Measurements from ENCODE around the gene ZBTB34. TPM values are rescaled to one million over a fixed set of nuclear protein-coding genes. Genes with fewer than 3 reads are reported as not detected.

Gene ZBTB34
- polyA plus RNA-seq, 1 donor from 2014 or later, result 19.5 TPM

- Histone ChIP-seq H3K79me2 (replicated peaks; ENCODE audit: insufficient read depth, low read length) (no peaks in the 10 kb centered on the region), H2AFZ (ENCODE audit: low read depth, low read length) (no peak overlapping the region), H3K9me2 (ENCODE audit: insufficient read depth, low read length) (no peaks in the 10 kb centered on the region), H3K4me3 (ENCODE audit: low read length) (no peak overlapping the region), H3K27me3 (ENCODE audit: insufficient read depth, low read depth, low read length) (no peaks in the 10 kb centered on the region), H3K27ac (ENCODE audit: low read length) (no peak overlapping the region), H3K4me2 (ENCODE audit: low read length) (no peak overlapping the region), H3F3A (ENCODE audit: insufficient read depth, low read length, poor library complexity, severe bottlenecking) (no peaks in the 10 kb centered on the region), H3K36me3 (ENCODE audit: insufficient read depth, low read length) (no peaks in the 10 kb centered on the region), H3K9me3 (ENCODE audit: low read length) (no peaks in the 10 kb centered on the region), H4K20me1 (ENCODE audit: insufficient read depth) (no peaks in the 10 kb centered on the region), H3K9ac (ENCODE audit: low read length) (no peak overlapping the region)
- TF ChIP-seq MXI1 (conservative IDR thresholded peaks at IDR 0.05; ENCODE audit: poor library complexity, severe bottlenecking) (no peak), RAD21 (conservative IDR thresholded peaks at IDR 0.05) (no peak), CTCF (IDR thresholded peaks at IDR 0.05; ENCODE audit: poor library complexity, severe bottlenecking) (no peak), TAF1 (IDR thresholded peaks at IDR 0.05; ENCODE audit: low read depth) (no peak), EZH2 (IDR thresholded peaks at IDR 0.05; ENCODE audit: borderline replicate concordance, insufficient read depth, low read length, poor library complexity, severe bottlenecking) (no peak), REST (IDR thresholded peaks at IDR 0.05; ENCODE audit: borderline replicate concordance) (no peak), SMC3 (conservative IDR thresholded peaks at IDR 0.05; ENCODE audit: poor library complexity) (no peak), EP300 (conservative IDR thresholded peaks at IDR 0.05; ENCODE audit: poor library complexity, severe bottlenecking) (no peak), POLR2AphosphoS5 (IDR thresholded peaks at IDR 0.05) (no peak)
Observed at GRCh38 chr9:126886897-126887296, 26.5 kb downstream of the ZBTB34 start.

DNA sequence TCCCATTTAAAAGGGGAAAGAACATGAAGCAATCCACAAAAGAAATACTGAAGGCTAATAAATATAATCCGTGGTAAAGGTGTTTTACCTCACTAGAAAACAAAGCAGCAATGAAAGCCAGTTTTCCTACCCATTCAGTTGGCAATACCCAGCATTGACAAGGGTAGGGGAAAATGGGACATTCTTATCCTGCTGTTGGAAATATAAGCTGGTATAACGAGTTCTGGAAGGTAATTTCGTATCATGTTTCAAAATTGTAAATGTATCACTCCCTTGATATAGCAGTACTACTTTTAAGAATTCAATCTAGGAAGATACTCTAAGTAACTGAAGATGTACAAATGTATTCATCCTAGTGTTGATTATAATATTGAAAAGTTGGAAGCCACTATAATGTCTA, 31.2 kb downstream of the ZBTB34 start:
- H3K4me3 ChIP-seq (ENCODE audit: low read length), result no peak overlapping the region
- no peaks in the 10 kb centered on the region for H3K79me2 ChIP-seq (replicated peaks; ENCODE audit: insufficient read depth, low read length)
- no peaks in the 10 kb centered on the region for H3K9me3 ChIP-seq (ENCODE audit: low read length)
- H3F3A ChIP-seq (ENCODE audit: insufficient read depth, low read length, poor library complexity, severe bottlenecking), result no peaks in the 10 kb centered on the region
- H3K9me2 ChIP-seq (ENCODE audit: insufficient read depth, low read length), result no peaks in the 10 kb centered on the region
- no peaks in the 10 kb centered on the region for H4K20me1 ChIP-seq (ENCODE audit: insufficient read depth)
- no peaks in the 10 kb centered on the region for H3K27me3 ChIP-seq (ENCODE audit: insufficient read depth, low read depth, low read length)
- H3K4me2 ChIP-seq (ENCODE audit: low read length), result no peak overlapping the region
- H3K9ac ChIP-seq (ENCODE audit: low read length), result no peak overlapping the region
- no peaks in the 10 kb centered on the region for H3K36me3 ChIP-seq (ENCODE audit: insufficient read depth, low read length)
- no peak overlapping the region for H3K27ac ChIP-seq (ENCODE audit: low read length)
- TF ChIP-seq REST (IDR thresholded peaks at IDR 0.05; ENCODE audit: borderline replicate concordance) (no peak), POLR2AphosphoS5 (IDR thresholded peaks at IDR 0.05) (no peak), EZH2 (IDR thresholded peaks at IDR 0.05; ENCODE audit: borderline replicate concordance, insufficient read depth, low read length, poor library complexity, severe bottlenecking) (no peak), SMC3 (conservative IDR thresholded peaks at IDR 0.05; ENCODE audit: poor library complexity) (no peak), RAD21 (conservative IDR thresholded peaks at IDR 0.05) (no peak), MXI1 (conservative IDR thresholded peaks at IDR 0.05; ENCODE audit: poor library complexity, severe bottlenecking) (no peak), TAF1 (IDR thresholded peaks at IDR 0.05; ENCODE audit: low read depth) (no peak)
- H2AFZ ChIP-seq (ENCODE audit: low read depth, low read length), result no peak overlapping the region
